Stimulated activated CD8-positive, alpha-beta memory T cell treated with anti-CD3 and anti-CD28 coated beads, Interleukin-7, amount 100 ng/mL, for 24 hours (primary cell): Measurements from ENCODE around the gene LCOR.

ENCODE experiments used
- DNase-seq: peaks from one replicate; pipeline ENCODE4 v3.0.0-alpha.2; 2020; ENCODE audit warnings: low read depth

LCOR gene

GRCh38 chr10:96890580-96890979, 58.5 kb downstream of the LCOR start:
- no peak for DNase-seq

GRCh38 chr10:96891840-96892239, 59.7 kb downstream of the LCOR start:
- no peak for DNase-seq

GRCh38 chr10:96895662-96896424, 63.7 kb downstream of the LCOR start:
- no peak for DNase-seq

- no peak for DNase-seq
Observed at GRCh38 chr10:96896884-96897589, 64.9 kb downstream of the LCOR start.

- DNase-seq = no peak
Observed at GRCh38 chr10:96902117-96902516, 70.0 kb downstream of the LCOR start.

- no peak for DNase-seq
Observed at GRCh38 chr10:96902731-96903358, 70.7 kb downstream of the LCOR start.

- no peak for DNase-seq
Observed at GRCh38 chr10:96904648-96905047, 72.5 kb downstream of the LCOR start.

- DNase-seq = no peak
Observed at GRCh38 chr10:96906864-96907263, 74.8 kb downstream of the LCOR start.

GRCh38 chr10:96910488-96911395, 78.6 kb downstream of the LCOR start:
- no peak for DNase-seq

- DNase-seq = no peak
Observed at GRCh38 chr10:96912405-96912804, 80.3 kb downstream of the LCOR start.

GRCh38 chr10:96913906-96914305, 81.8 kb downstream of the LCOR start:
- no peak for DNase-seq

GRCh38 chr10:96917628-96918027, 85.5 kb downstream of the LCOR start:
- no peak for DNase-seq

- DNase-seq = no peak
Observed at GRCh38 chr10:96918214-96919002, 86.3 kb downstream of the LCOR start.

- DNase-seq = no peak
Observed at GRCh38 chr10:96919785-96920430, 87.8 kb downstream of the LCOR start.

GRCh38 chr10:96921655-96922054, 89.6 kb downstream of the LCOR start:
- no peak for DNase-seq

GRCh38 chr10:96922978-96923948, 91.2 kb downstream of the LCOR start:
- DNase-seq = no peak

- DNase-seq = no peak
Observed at GRCh38 chr10:96924861-96925260, 92.8 kb downstream of the LCOR start.

GRCh38 chr10:96930469-96930868, 98.4 kb downstream of the LCOR start:
- no peak for DNase-seq

- DNase-seq = no peak
Observed at GRCh38 chr10:96935148-96935547, 103.0 kb downstream of the LCOR start.

- no peak for DNase-seq
Observed at GRCh38 chr10:96935810-96936209, 103.7 kb downstream of the LCOR start.
